ENCODE results near the gene CEACAM18. TPM values are rescaled to one million over a fixed set of nuclear protein-coding genes. Genes with fewer than 3 reads are reported as not detected.

CEACAM18 gene
- polyA plus RNA-seq, 2 donors: not detected

DNA sequence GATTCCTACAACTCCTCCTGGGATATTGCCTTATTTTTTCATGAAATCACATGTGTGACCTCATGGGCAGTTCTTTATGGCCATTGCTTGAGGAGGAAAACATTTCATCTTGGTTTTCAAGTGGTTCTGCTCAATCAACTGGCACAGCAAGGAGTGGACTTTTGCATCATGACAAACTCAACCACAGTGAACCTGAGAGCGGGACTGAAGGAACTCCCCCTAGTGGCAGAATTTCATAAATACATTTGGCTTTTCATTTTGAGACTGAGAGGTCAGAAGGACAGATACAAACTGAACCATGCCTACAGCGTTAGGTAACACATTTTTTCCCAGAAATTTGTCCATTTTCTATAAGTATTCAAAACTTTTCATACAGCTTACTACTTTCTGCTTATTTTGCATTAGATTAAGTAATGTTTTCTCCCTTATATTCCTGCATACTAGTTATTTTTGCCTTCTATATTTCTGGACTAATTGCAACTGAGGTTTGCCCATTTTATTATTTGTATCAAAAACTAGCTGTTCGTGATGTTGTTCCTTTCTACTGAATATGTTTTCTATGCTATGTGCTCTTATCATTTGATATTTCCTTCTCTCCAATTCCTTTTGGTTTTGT, 36.6 kb downstream of the CEACAM18 start:
- Histone ChIP-seq H3K36me3 (ENCODE audit: control insufficient read depth in 2 of 2, insufficient read depth in 2 of 2, low read length in 1 of 2) (no peaks in the 10 kb centered on the region), H3K4me1 (ENCODE audit: control insufficient read depth in 2 of 2, insufficient read depth in 2 of 2, low read length in 1 of 2) (peaks cover 0 to 2% of the 10 kb centered on the region in 2 donors), H3K4me3 (ENCODE audit: low read depth in 1 of 2, low read length in 2 of 2) (no peak overlapping the region), H3K9me3 (ENCODE audit: control insufficient read depth in 2 of 2, insufficient read depth in 1 of 2, low read depth in 1 of 2, low read length in 1 of 2) (no peaks in the 10 kb centered on the region), H3K27ac (ENCODE audit: low read depth in 2 of 2, low read length in 1 of 2) (no peak overlapping the region), H3K27me3 (ENCODE audit: control insufficient read depth in 1 of 2, insufficient read depth in 2 of 2, low read length in 2 of 2) (no peaks in the 10 kb centered on the region)
- 17% methylated on average over 3 of the region's 3 CpGs for WGBS, 2 donors

DNA sequence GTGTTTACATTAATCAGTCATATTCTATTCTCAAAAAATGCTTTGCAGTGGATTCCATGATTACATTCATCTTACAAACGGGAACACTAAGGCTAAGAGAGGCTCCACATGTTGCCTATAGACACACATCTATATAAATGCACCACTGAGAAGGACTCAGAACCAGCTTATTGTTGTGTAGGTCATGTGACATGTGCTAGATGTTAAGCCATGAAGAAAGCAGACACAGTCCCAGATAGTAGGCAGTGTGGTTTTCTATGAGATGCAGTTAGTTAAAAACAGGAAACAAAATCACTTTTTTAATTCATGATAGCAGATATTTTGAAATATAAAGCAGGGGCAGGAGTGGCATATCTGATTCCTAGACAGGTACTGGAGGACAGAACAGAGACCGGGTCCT, 42.4 kb downstream of the CEACAM18 start:
- H3K27ac ChIP-seq (ENCODE audit: low read depth in 2 of 2, low read length in 1 of 2): no peak overlapping the region
- H3K36me3 ChIP-seq (ENCODE audit: control insufficient read depth in 2 of 2, insufficient read depth in 2 of 2, low read length in 1 of 2): no peaks in the 10 kb centered on the region
- WGBS, 2 donors: 43 to 51% methylated on average over 2 of the region's 2 CpGs
- H3K4me1 ChIP-seq (ENCODE audit: control insufficient read depth in 2 of 2, insufficient read depth in 2 of 2, low read length in 1 of 2): no peaks in the 10 kb centered on the region
- no peak overlapping the region for H3K4me3 ChIP-seq (ENCODE audit: low read depth in 1 of 2, low read length in 2 of 2)
- no peaks in the 10 kb centered on the region for H3K27me3 ChIP-seq (ENCODE audit: control insufficient read depth in 1 of 2, insufficient read depth in 2 of 2, low read length in 2 of 2)
- H3K9me3 ChIP-seq (ENCODE audit: control insufficient read depth in 2 of 2, insufficient read depth in 1 of 2, low read depth in 1 of 2, low read length in 1 of 2): no peaks in the 10 kb centered on the region

- no peak overlapping the region for H3K27ac ChIP-seq (ENCODE audit: low read depth in 2 of 2, low read length in 1 of 2)
- WGBS, 2 donors: 84 to 86% methylated on average over 2 of the region's 2 CpGs
- no peaks in the 10 kb centered on the region for H3K36me3 ChIP-seq (ENCODE audit: control insufficient read depth in 2 of 2, insufficient read depth in 2 of 2, low read length in 1 of 2)
Observed at GRCh38 chr19:51521357-51521756, 43.0 kb downstream of the CEACAM18 start.

GRCh38 chr19:51521781-51522180, 43.4 kb downstream of the CEACAM18 start:
- WGBS, 2 donors: 53 to 57% methylated on average over 2 of the region's 2 CpGs
- Histone ChIP-seq H3K27me3 (ENCODE audit: control insufficient read depth in 1 of 2, insufficient read depth in 2 of 2, low read length in 2 of 2) (no peaks in the 10 kb centered on the region), H3K4me1 (ENCODE audit: control insufficient read depth in 2 of 2, insufficient read depth in 2 of 2, low read length in 1 of 2) (no peaks in the 10 kb centered on the region), H3K4me3 (ENCODE audit: low read depth in 1 of 2, low read length in 2 of 2) (no peak overlapping the region), H3K9me3 (ENCODE audit: control insufficient read depth in 2 of 2, insufficient read depth in 1 of 2, low read depth in 1 of 2, low read length in 1 of 2) (no peaks in the 10 kb centered on the region), H3K36me3 (ENCODE audit: control insufficient read depth in 2 of 2, insufficient read depth in 2 of 2, low read length in 1 of 2) (no peaks in the 10 kb centered on the region), H3K27ac (ENCODE audit: low read depth in 2 of 2, low read length in 1 of 2) (no peak overlapping the region)

More at GRCh38 chr19:51521357-51521756, 43.0 kb downstream of the CEACAM18 start:
- no peaks in the 10 kb centered on the region for H3K4me1 ChIP-seq (ENCODE audit: control insufficient read depth in 2 of 2, insufficient read depth in 2 of 2, low read length in 1 of 2)
- no peak overlapping the region for H3K4me3 ChIP-seq (ENCODE audit: low read depth in 1 of 2, low read length in 2 of 2)
- H3K9me3 ChIP-seq (ENCODE audit: control insufficient read depth in 2 of 2, insufficient read depth in 1 of 2, low read depth in 1 of 2, low read length in 1 of 2): no peaks in the 10 kb centered on the region
- H3K27me3 ChIP-seq (ENCODE audit: control insufficient read depth in 1 of 2, insufficient read depth in 2 of 2, low read length in 2 of 2): no peaks in the 10 kb centered on the region

- H3K36me3 ChIP-seq (ENCODE audit: control insufficient read depth in 2 of 2, insufficient read depth in 2 of 2, low read length in 1 of 2): no peaks in the 10 kb centered on the region
- WGBS, 2 donors: 66 to 74% methylated on average over 8 of the region's 8 CpGs
- no peaks in the 10 kb centered on the region for H3K4me1 ChIP-seq (ENCODE audit: control insufficient read depth in 2 of 2, insufficient read depth in 2 of 2, low read length in 1 of 2)
- no peak overlapping the region for H3K4me3 ChIP-seq (ENCODE audit: low read depth in 1 of 2, low read length in 2 of 2)
- no peak overlapping the region for H3K27ac ChIP-seq (ENCODE audit: low read depth in 2 of 2, low read length in 1 of 2)
- H3K9me3 ChIP-seq (ENCODE audit: control insufficient read depth in 2 of 2, insufficient read depth in 1 of 2, low read depth in 1 of 2, low read length in 1 of 2): no peaks in the 10 kb centered on the region
- no peaks in the 10 kb centered on the region for H3K27me3 ChIP-seq (ENCODE audit: control insufficient read depth in 1 of 2, insufficient read depth in 2 of 2, low read length in 2 of 2)
Observed at GRCh38 chr19:51524666-51525264, 46.4 kb downstream of the CEACAM18 start.

GRCh38 chr19:51525651-51526050, 47.3 kb downstream of the CEACAM18 start:
- WGBS, 2 donors: 36 to 41% methylated on average over 4 of the region's 4 CpGs
- H3K4me3 ChIP-seq (ENCODE audit: low read depth in 1 of 2, low read length in 2 of 2): no peak overlapping the region

DNA sequence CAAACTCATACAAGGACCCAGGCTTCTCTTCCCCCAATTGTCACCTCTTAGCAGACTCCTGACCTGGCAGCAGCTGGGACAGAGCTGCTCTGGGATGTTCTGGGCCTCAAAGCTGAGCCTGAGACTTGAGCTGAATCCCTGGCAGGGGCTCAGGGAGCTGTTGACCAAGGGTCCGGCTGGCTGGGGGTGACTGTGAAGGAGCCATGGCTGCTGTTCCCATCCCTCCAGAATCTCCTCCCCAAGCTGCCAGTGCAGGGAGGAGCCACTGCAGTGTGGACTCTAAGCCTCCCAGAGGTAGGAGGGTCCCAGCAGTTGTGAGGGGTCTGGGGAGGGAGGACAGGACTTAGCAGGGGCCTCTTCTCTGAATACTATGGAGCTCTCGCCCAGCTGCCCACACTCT, 51.0 kb downstream of the CEACAM18 start:
- Histone ChIP-seq H3K27me3 (ENCODE audit: control insufficient read depth in 1 of 2, insufficient read depth in 2 of 2, low read length in 2 of 2) (no peaks in the 10 kb centered on the region), H3K9me3 (ENCODE audit: control insufficient read depth in 2 of 2, insufficient read depth in 1 of 2, low read depth in 1 of 2, low read length in 1 of 2) (no peaks in the 10 kb centered on the region), H3K4me1 (ENCODE audit: control insufficient read depth in 2 of 2, insufficient read depth in 2 of 2, low read length in 1 of 2) (no peaks in the 10 kb centered on the region), H3K4me3 (ENCODE audit: low read depth in 1 of 2, low read length in 2 of 2) (no peak overlapping the region), H3K36me3 (ENCODE audit: control insufficient read depth in 2 of 2, insufficient read depth in 2 of 2, low read length in 1 of 2) (no peaks in the 10 kb centered on the region), H3K27ac (ENCODE audit: low read depth in 2 of 2, low read length in 1 of 2) (no peak overlapping the region)
- WGBS, 2 donors: 78 to 80% methylated on average over 2 of the region's 2 CpGs

More at GRCh38 chr19:51525651-51526050, 47.3 kb downstream of the CEACAM18 start:
- Histone ChIP-seq H3K4me1 (ENCODE audit: control insufficient read depth in 2 of 2, insufficient read depth in 2 of 2, low read length in 1 of 2) (no peaks in the 10 kb centered on the region), H3K27ac (ENCODE audit: low read depth in 2 of 2, low read length in 1 of 2) (no peak overlapping the region), H3K27me3 (ENCODE audit: control insufficient read depth in 1 of 2, insufficient read depth in 2 of 2, low read length in 2 of 2) (no peaks in the 10 kb centered on the region), H3K9me3 (ENCODE audit: control insufficient read depth in 2 of 2, insufficient read depth in 1 of 2, low read depth in 1 of 2, low read length in 1 of 2) (no peaks in the 10 kb centered on the region), H3K36me3 (ENCODE audit: control insufficient read depth in 2 of 2, insufficient read depth in 2 of 2, low read length in 1 of 2) (no peaks in the 10 kb centered on the region)

DNA sequence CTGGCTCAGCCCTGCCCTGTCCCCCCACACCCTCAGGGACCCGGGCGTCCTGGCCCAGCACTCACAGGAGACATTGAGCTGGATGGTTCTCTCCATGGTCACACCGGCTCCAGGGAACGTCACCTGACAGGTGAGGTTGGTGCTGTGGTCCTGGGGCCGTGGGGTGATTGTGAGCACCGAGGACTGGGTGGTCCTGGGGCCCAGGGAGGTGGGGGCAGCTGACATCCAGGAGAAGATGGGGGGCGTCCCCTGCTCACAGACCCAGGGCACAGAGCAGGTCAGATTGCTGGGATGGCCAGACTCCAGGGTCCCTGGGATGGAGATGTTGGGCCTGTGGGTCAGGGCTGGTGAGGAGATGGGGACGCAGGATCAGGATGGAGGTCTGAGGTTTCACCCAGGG, 52.3 kb downstream of the CEACAM18 start:
- no peaks in the 10 kb centered on the region for H3K9me3 ChIP-seq (ENCODE audit: control insufficient read depth in 2 of 2, insufficient read depth in 1 of 2, low read depth in 1 of 2, low read length in 1 of 2)
- H3K36me3 ChIP-seq (ENCODE audit: control insufficient read depth in 2 of 2, insufficient read depth in 2 of 2, low read length in 1 of 2): no peaks in the 10 kb centered on the region
- no peaks in the 10 kb centered on the region for H3K27me3 ChIP-seq (ENCODE audit: control insufficient read depth in 1 of 2, insufficient read depth in 2 of 2, low read length in 2 of 2)
- H3K27ac ChIP-seq (ENCODE audit: low read depth in 2 of 2, low read length in 1 of 2): no peak overlapping the region
- no peaks in the 10 kb centered on the region for H3K4me1 ChIP-seq (ENCODE audit: control insufficient read depth in 2 of 2, insufficient read depth in 2 of 2, low read length in 1 of 2)
- H3K4me3 ChIP-seq (ENCODE audit: low read depth in 1 of 2, low read length in 2 of 2): no peak overlapping the region
- WGBS, 2 donors: 83 to 84% methylated on average over 8 of the region's 8 CpGs

- Histone ChIP-seq H3K36me3 (ENCODE audit: control insufficient read depth in 2 of 2, insufficient read depth in 2 of 2, low read length in 1 of 2) (no peaks in the 10 kb centered on the region), H3K9me3 (ENCODE audit: control insufficient read depth in 2 of 2, insufficient read depth in 1 of 2, low read depth in 1 of 2, low read length in 1 of 2) (no peaks in the 10 kb centered on the region), H3K27ac (ENCODE audit: low read depth in 2 of 2, low read length in 1 of 2) (no peak within 1 kb of the TSS), H3K27me3 (ENCODE audit: control insufficient read depth in 1 of 2, insufficient read depth in 2 of 2, low read length in 2 of 2) (no peaks in the 10 kb centered on the region), H3K4me1 (ENCODE audit: control insufficient read depth in 2 of 2, insufficient read depth in 2 of 2, low read length in 1 of 2) (no peaks in the 10 kb centered on the region), H3K4me3 (ENCODE audit: low read depth in 1 of 2, low read length in 2 of 2) (no peak within 1 kb of the TSS)
- WGBS, 2 donors: 27 to 35% methylated on average over 25 of the region's 25 CpGs
Observed at GRCh38 chr19:51531349-51532315, 53.3 kb downstream of the CEACAM18 start, which contains the start of gene SIGLEC6. Gene SIGLEC6, minus strand, starts transcription at chr19:51531670. Its CDS starts 22 bp downstream, at chr19:51531648.

Measured in esophagus (tissue), 2 donors.